Activated CD8-positive, alpha-beta memory T cell treated with anti-CD3 and anti-CD28 coated beads for 48 hours (primary cell): ENCODE measurements around the gene IST1.

Source experiments
- DNase-seq, 3 experiments: peaks; one replicate each; pipeline ENCODE4 v3.0.0-alpha.2; 2020; ENCODE audit warnings: low read depth in 2 of 3, low spot score in 2 of 3

The IST1 gene

DNA sequence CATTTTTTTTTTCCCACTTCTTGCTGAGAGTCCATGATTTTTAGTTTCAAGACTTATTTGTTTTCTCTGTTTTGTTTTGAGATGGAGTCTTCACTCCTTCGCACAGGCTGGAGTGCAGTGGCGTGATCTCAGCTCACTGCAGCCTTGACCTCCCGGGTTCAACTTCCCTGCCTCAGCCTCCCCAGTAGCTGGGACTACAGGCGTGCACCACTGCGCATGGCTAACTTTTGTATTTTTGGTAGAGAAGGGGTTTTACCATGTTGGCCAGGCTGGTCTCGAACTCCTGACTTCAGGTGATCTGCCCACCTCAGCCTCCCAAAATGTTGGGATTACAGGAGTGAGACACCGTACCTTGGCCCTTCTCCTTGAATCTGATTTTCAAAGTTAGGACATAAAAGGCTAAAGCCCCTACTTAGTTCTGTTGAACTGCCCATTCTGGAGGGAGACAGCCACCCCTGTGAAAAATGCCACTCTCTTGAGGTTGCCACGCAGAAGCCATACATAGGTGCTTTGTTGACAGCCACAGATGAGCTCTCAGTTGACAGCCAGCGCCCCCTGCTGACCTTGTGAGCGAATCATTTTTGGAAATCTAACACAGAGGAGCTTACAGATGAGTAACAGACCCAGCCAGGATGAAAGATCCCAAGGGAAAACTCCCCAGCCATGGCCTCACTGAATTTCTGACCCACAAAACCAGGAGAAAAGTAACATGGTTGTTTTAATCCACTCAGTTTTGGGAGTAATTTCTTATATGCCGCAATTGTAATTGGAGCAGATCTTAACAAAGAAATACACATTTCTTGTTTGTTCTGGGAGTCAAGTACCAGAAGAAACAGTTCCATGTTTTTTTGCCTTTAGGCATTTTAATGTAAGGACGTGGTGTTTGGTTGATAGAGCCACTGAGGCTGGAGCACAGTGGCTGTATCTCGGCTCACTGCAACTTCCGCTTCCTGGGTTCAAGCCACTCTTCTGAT, 66.0 kb downstream of the IST1 start:
- peak; percentile 44 to 72 (median 65) for DNase-seq

DNA sequence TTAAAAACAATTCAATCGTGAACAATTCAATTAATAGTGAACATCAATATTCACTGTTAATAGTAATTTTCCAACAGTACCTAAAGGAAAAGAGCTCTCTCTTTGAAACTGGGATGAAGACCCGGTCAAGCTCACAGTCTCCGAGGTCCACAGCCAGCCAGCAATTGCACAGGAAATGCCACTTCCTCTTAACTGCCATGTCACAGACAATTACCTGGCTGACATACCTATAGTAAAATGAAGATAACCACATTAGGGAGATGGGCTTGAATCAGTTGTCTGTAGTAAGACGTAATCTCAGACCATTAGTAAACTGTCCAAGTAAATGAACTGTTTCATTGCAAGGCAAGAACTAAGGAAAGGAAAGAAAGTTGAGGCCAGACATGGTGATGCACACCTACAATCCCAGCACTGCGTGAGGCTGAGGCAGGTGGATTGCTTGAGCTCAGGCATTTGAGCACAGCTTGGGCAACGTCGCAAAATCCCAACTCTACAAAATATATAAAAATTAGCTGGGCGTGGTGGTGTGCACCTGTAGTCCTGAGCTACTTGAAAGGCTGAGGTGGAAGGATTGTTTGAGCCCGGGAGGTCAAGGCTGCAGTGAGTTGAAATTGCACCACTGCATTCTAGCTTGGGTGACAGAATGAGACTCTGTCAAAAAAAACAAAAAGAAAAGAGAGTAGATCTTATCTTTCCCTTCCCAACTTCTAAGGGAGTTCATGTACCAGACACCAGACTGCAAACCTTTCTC, 68.0 kb downstream of the IST1 start:
- no peak for DNase-seq

DNA sequence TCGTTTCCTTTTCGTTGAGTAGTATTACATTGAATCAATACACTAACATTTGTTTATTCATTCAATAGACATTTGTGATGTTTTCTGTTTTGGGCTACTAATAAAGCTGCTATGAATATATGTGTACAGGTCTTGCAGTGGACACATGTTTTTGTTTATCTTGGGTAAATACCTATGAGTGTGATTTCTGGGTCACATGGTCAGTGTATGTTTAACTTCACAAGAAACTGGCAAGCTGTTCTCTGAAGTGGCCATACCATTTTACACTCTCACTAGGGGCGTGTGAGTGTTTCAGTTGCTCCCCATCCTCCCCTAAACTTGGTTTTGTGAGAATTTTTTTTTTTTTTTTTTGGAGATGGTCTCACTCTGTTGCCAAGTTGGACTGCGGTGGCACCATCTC, 69.9 kb downstream of the IST1 start:
- DNase-seq, result no peak

DNA sequence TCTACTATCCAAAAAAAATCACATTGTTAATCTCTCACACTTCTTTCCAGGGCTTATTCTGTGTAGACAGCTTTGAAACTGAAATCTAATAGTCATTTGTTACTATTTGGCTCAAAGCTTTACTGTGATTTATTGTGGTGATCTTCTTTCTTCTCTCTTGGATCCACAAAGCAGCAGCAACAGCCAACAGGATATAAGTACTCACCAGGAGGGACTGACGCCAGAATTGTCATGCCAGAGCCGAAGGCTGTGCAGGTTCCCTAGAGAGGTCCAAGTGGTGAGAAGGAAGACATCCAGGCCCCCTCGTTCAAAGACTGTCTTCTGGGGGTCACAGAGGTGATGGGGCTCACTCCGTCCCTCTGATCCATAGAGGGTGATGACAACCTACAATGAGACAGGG, 71.6 kb downstream of the IST1 start:
- DNase-seq, result no peak

DNA sequence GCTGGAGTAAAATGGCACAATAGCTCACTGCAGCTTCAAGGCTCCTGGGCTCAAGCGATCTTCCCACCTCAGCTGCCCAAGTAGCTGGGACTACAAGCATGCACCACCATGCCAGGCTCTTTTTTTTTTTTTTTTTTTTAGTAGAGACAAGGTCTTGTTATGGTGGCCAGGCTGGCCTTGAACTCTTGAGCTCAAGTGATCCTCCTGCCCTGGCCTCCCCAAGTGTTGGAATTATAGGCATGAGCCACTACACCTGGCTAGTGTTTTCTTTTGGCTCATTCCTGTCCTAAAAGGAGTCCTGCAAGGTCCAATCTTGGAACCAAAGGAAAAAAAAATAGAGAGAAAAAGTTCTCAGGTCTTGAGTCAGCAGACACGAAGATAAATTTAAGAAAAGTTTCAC, 74.0 kb downstream of the IST1 start:
- DNase-seq, result no peak

DNA sequence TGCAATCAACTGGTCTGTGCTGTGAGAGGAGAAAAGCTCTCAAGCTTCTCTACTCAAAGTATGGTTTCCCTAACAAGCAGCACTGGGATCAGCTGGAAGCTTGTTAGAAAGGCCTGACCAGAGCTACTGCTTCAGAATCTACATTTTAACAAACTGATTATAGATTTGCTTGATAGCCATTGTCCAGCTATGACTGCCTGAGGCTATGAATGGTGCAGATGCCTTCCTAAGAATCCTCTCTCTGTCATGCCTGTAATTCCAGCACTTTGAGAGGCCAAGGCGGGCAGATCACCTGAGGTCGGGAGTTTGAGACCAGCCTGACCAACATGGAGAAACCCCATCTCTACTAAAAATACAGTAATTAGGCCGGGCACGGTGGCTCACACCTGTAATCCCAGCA, 76.2 kb downstream of the IST1 start:
- DNase-seq, result no peak

DNA sequence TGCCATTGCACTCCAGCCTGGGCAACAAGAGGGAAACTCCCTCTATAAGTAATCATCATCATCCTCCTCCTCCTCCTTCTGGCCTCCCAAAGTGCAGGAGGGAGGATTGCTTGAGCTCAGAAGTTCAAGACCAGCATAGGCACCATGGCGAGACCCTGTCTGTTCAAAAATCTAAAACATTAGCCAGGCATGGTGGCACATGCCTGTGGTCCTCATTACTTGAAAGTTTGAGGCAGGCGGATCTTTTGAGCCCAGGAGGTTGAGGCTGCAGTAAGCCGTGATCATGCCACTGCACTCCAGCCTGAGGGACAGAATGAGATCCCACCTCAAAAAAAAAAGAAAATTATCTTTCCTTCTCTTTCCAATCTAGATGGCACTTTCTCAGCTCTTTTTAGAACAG, 77.0 kb downstream of the IST1 start:
- DNase-seq, result no peak

DNA sequence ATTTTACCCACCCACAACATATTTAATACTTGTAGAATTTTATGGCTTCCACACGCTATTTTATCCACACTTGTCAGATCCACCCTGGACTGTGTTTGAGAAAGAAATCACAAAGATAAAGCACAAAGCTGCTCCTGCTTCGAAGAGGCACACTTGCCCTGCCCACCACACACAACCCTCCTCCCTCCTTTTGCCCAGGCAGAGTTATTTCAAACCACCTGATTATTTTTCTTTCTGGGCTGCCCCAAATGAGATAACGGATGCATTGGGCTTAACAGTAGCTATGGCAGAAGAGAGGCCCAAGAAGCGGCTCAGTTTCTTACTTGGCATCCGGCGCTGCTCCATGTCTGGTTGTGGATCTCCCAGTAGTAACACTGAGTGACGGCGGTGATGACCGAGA, 77.7 kb downstream of the IST1 start:
- DNase-seq, result no peak

DNA sequence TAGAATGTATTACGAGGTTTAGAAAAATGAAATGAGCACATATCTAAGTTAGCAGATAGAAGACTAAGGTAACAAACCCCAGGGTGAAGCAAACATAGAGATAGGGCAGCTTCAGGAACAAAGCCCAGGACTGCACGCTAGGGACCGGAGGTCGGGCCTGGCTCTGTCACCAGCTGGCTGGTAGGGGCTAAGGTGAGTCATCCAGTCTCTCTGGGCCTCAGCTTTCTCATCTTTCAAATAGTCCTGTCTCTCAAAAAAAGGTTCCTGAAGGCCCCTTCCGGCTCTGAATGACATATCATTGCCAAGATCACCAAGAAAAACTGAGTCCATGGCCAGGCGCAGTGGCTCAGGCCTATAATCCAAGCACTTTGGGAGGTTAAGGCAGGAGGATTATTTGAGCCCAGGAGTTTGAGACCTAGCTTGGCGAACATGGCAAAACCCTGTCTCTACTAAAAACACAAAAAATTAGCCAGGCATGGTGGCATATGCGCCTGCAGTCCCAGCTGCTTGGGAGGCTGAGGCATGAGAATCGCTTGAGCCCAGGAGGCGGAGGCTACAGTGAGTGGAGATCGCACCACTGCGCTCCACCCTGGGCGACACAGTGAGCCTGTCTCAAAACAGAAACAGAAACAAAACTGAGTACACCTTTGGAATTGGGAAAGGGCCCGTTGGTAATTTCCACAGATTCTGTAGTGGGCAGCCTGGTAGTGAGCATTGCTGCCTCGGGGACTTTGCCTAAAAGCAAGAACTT, 78.9 kb downstream of the IST1 start:
- DNase-seq, result no peak
